ENCODE measurements around the gene C22orf31. TPM values are rescaled to one million over a fixed set of nuclear protein-coding genes. Genes with fewer than 3 reads are reported as not detected.

Gene C22orf31
- total RNA-seq, 2 donors from 2014 or later: not detected

GRCh38 chr22:29050457-29050856 lies 11.2 kb downstream of the C22orf31 start:
- Histone ChIP-seq H3K27me3 (no peaks in the 10 kb centered on the region), H3K36me3 (peaks cover 41% of the 10 kb centered on the region), H3K9me3 (no peaks in the 10 kb centered on the region), H3K27ac (no peak overlapping the region), H3K4me3 (no peak overlapping the region), H3K4me1 (no peaks in the 10 kb centered on the region)
- DNase-seq (ENCODE audit: low spot score): no peak
- no peak for TF ChIP-seq CTCF (IDR thresholded peaks at IDR 0.05)

- H3K36me3 ChIP-seq: peaks cover 45% of the 10 kb centered on the region
These were observed 11.9 kb downstream of the C22orf31 start for GRCh38 chr22:29049655-29050263.

GRCh38 chr22:29048822-29049654 lies 12.6 kb downstream of the C22orf31 start:
- H3K27ac ChIP-seq: no peak overlapping the region
- H3K36me3 ChIP-seq: peaks cover 49% of the 10 kb centered on the region
- no peak overlapping the region for H3K4me3 ChIP-seq
- H3K27me3 ChIP-seq: no peaks in the 10 kb centered on the region
- TF ChIP-seq CTCF (IDR thresholded peaks at IDR 0.05): no peak
- peaks cover 0 to 5% of the 10 kb centered on the region in 2 donors for H3K4me1 ChIP-seq
- DNase-seq (ENCODE audit: low spot score): no peak
- H3K9me3 ChIP-seq: no peaks in the 10 kb centered on the region

More at GRCh38 chr22:29049655-29050263, 11.9 kb downstream of the C22orf31 start:
- H3K27me3 ChIP-seq: no peaks in the 10 kb centered on the region
- H3K27ac ChIP-seq: no peak overlapping the region
- no peak for TF ChIP-seq CTCF (IDR thresholded peaks at IDR 0.05)
- no peaks in the 10 kb centered on the region for H3K4me1 ChIP-seq
- H3K4me3 ChIP-seq: no peak overlapping the region
- no peak for DNase-seq (ENCODE audit: low spot score)
- H3K9me3 ChIP-seq: no peaks in the 10 kb centered on the region

GRCh38 chr22:29044657-29045176 lies 16.9 kb downstream of the C22orf31 start:
- peaks cover 39% of the 10 kb centered on the region for H3K36me3 ChIP-seq
- H3K27me3 ChIP-seq: no peaks in the 10 kb centered on the region
- H3K4me1 ChIP-seq: peaks cover 0 to 19% of the 10 kb centered on the region in 2 donors
- no peak overlapping the region for H3K4me3 ChIP-seq
- peak overlapping the region; percentile 31 to 42 for H3K27ac ChIP-seq
- TF ChIP-seq CTCF (IDR thresholded peaks at IDR 0.05): no peak
- no peaks in the 10 kb centered on the region for H3K9me3 ChIP-seq
- no peak for DNase-seq (ENCODE audit: low spot score)

- peak overlapping the region; percentile 31 to 42 for H3K27ac ChIP-seq
- no peak for DNase-seq (ENCODE audit: low spot score)
- no peaks in the 10 kb centered on the region for H3K27me3 ChIP-seq
- no peak overlapping the region for H3K4me3 ChIP-seq
- peaks cover 32% of the 10 kb centered on the region for H3K36me3 ChIP-seq
- no peaks in the 10 kb centered on the region for H3K9me3 ChIP-seq
- no peak for TF ChIP-seq CTCF (IDR thresholded peaks at IDR 0.05)
- H3K4me1 ChIP-seq: peaks cover 0 to 19% of the 10 kb centered on the region in 2 donors
These were observed 17.6 kb downstream of the C22orf31 start for GRCh38 chr22:29043906-29044575.
